Measurements from ENCODE around the gene TIGIT. TPM values are rescaled to one million over a fixed set of nuclear protein-coding genes. Genes with fewer than 3 reads are reported as not detected.

The TIGIT gene
- total RNA-seq, 2 experiments from 2014 or later: 129 to 367 TPM

DNA sequence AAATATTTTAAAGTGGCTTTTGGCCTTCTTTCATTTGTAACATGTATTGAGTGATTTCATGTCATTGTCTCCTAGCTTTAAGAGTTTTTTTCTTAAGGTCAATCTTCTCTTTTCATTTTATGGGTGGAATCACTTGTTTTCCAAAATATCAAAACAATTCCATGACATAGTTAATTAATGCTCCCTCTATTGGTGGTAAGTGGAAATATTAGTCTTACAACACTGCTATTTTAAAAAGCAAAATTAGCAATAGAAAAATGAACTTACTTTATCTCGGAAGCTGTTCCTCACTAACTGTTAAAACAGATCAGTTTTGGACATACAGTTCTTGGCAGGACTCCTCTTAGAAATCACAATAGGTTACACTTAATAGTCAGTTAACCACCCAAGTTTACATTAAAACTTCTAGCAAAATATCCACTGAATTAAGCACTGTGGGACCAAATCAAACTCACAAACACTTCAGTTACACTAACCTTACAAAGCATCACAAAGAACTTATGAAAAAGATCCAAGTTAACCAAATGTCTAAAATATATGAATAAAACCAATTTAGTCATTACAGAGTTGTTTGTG is 42.4 kb downstream of the TIGIT start:
- DNase-seq: no peak
- H3K4me1 Mint-ChIP-seq: peaks cover 77% of the 10 kb centered on the region
- CTCF ChIA-PET: interaction anchor here (0.7 to 4.9 kb wide), 9 partner anchors 12 to 46 kb away, joined by 3 to 22 read pairs (median 3); no protein-coding TSS in a partner anchor
- H3K27me3 Mint-ChIP-seq: no peaks in the 10 kb centered on the region
- ATAC-seq: no peak
- no peak overlapping the region for H3K4me3 Mint-ChIP-seq
- peak overlapping the region; percentile 38 for H3K27ac Mint-ChIP-seq
- no peaks in the 10 kb centered on the region for H3K9me3 Mint-ChIP-seq (ENCODE audit: low read depth)
- H3K36me3 Mint-ChIP-seq: peaks cover 18% of the 10 kb centered on the region

- Mint-ChIP-seq H3K4me1 (peaks cover 75% of the 10 kb centered on the region), H3K27me3 (no peaks in the 10 kb centered on the region), H3K4me3 (no peak overlapping the region), H3K9me3 (ENCODE audit: low read depth) (no peaks in the 10 kb centered on the region), H3K27ac (peak overlapping the region; percentile 53), H3K36me3 (peaks cover 11% of the 10 kb centered on the region)
- DNase-seq (no peak), ATAC-seq (no peak)
- CTCF ChIA-PET: interaction anchor here (0.7 to 4.9 kb wide), 5 partner anchors 29 to 46 kb away, joined by 3 to 22 read pairs (median 9); no protein-coding TSS in a partner anchor
Measured at GRCh38 chr3:114336857-114337256, 43.0 kb downstream of the TIGIT start.

- DNase-seq: no peak
- CTCF ChIA-PET: interaction anchor here (0.6 to 1.9 kb wide), 7 partner anchors 14 to 125 kb away, joined by 3 to 6 read pairs (median 4); no protein-coding TSS in a partner anchor
- peak; percentile 67 for ATAC-seq
- Mint-ChIP-seq H3K27me3 (no peaks in the 10 kb centered on the region), H3K4me3 (peak overlapping the region; percentile 68), H3K36me3 (peaks cover 13% of the 10 kb centered on the region), H3K27ac (peak overlapping the region; percentile 90), H3K9me3 (ENCODE audit: low read depth) (no peaks in the 10 kb centered on the region), H3K4me1 (peaks cover 57% of the 10 kb centered on the region)
Measured at GRCh38 chr3:114338651-114339357, 45.0 kb downstream of the TIGIT start.

DNA sequence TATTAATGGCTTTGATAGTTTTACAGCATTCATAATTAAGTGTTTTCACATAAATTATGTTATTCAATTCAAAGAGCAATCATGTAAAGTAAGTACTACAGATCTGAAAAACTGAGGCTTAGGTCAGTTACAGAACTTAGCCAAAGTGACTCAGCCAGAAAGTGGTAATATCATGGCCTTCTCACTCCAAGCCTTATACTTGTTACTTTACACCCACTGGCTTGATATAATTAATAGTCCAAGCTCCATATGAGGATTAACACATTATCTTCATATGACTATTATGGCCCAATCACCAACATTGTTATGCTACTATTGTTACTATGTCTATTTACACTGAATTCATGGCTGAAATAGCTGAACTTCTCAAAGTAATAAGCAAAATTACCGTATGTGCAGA is 50.7 kb downstream of the TIGIT start:
- ATAC-seq: no peak
- no peak for DNase-seq
- Mint-ChIP-seq H3K27me3 (no peaks in the 10 kb centered on the region), H3K27ac (no peak overlapping the region), H3K36me3 (peaks cover 17% of the 10 kb centered on the region), H3K4me3 (no peak overlapping the region), H3K9me3 (ENCODE audit: low read depth) (no peaks in the 10 kb centered on the region), H3K4me1 (peaks cover 31% of the 10 kb centered on the region)
- CTCF ChIA-PET: no interaction called here

DNA sequence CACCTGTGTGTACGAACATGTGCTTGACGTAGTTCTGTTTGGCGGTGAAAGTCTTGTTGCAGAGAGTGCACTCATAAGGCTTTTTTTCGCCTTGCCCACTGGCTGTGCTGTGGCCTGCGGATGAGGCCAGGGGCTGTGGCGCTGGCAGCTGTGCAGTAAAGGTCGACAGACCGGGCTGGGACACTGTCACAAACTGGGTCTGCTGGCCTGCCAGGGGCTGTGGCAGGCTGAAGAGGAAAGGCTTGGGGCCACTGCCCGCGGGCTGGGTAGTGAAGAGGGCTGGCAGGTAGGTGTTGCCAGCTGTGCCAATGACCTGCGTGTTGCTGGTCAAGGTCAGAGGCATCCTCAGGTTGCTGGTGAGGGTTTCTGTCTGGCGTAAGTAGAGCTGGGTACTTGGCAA is 56.4 kb downstream of the TIGIT start:
- H3K4me3 Mint-ChIP-seq: no peak overlapping the region

GRCh38 chr3:114350690-114351089 is 56.9 kb downstream of the TIGIT start:
- H3K4me3 Mint-ChIP-seq: no peak overlapping the region

More for the DNA sequence above, 56.4 kb downstream of the TIGIT start:
- ATAC-seq (no peak), DNase-seq (no peak)
- Mint-ChIP-seq H3K27ac (no peak overlapping the region), H3K36me3 (peaks cover 19% of the 10 kb centered on the region), H3K27me3 (no peaks in the 10 kb centered on the region), H3K4me1 (peaks cover 8% of the 10 kb centered on the region), H3K9me3 (ENCODE audit: low read depth) (no peaks in the 10 kb centered on the region)
- CTCF ChIA-PET: no interaction called here

GRCh38 chr3:114351123-114351821 is 57.4 kb downstream of the TIGIT start:
- CTCF ChIA-PET: no interaction called here
- no peaks in the 10 kb centered on the region for H3K9me3 Mint-ChIP-seq (ENCODE audit: low read depth)
- DNase-seq: no peak
- no peak overlapping the region for H3K27ac Mint-ChIP-seq
- no peak overlapping the region for H3K4me3 Mint-ChIP-seq
- no peaks in the 10 kb centered on the region for H3K27me3 Mint-ChIP-seq
- ATAC-seq: no peak
- H3K36me3 Mint-ChIP-seq: peaks cover 19% of the 10 kb centered on the region
- H3K4me1 Mint-ChIP-seq: peaks cover under 1% of the 10 kb centered on the region

More at GRCh38 chr3:114350690-114351089, 56.9 kb downstream of the TIGIT start:
- CTCF ChIA-PET: no interaction called here
- DNase-seq (no peak), ATAC-seq (no peak)
- Mint-ChIP-seq H3K9me3 (ENCODE audit: low read depth) (no peaks in the 10 kb centered on the region), H3K27me3 (no peaks in the 10 kb centered on the region), H3K36me3 (peaks cover 19% of the 10 kb centered on the region), H3K27ac (no peak overlapping the region), H3K4me1 (peaks cover 6% of the 10 kb centered on the region)

GRCh38 chr3:114351822-114352145 is 58.0 kb downstream of the TIGIT start:
- H3K36me3 Mint-ChIP-seq: peaks cover 20% of the 10 kb centered on the region
- ATAC-seq (no peak), DNase-seq (no peak)
- CTCF ChIA-PET: interaction anchor here (1.5 to 2.0 kb wide), 2 partner anchors 11 to 60 kb away, joined by 5 to 6 read pairs; no protein-coding TSS in a partner anchor
- H3K4me3 Mint-ChIP-seq: no peak overlapping the region
- H3K4me1 Mint-ChIP-seq: peaks cover 1% of the 10 kb centered on the region
- H3K9me3 Mint-ChIP-seq (ENCODE audit: low read depth): no peaks in the 10 kb centered on the region
- no peak overlapping the region for H3K27ac Mint-ChIP-seq
- no peaks in the 10 kb centered on the region for H3K27me3 Mint-ChIP-seq

DNA sequence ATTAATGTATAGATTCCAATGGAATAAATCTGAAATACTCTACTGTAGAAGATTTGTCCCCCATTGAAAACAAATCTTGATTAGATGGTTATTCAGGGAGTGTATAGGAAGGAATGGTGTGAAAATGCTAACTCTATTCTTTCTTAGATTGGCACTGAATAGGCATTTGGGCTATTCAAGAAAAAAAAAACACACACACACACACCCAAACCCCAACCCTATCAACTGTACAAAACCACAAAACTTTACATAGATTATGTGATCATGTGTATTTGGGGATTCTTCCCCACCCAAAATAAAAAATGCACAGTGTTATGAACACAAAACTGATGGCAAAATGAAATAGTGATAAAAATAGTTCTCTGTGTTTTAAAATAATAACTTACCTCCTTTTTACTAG is 61.8 kb downstream of the TIGIT start:
- Mint-ChIP-seq H3K4me3 (no peak overlapping the region), H3K36me3 (peaks cover 9% of the 10 kb centered on the region), H3K27ac (no peak overlapping the region), H3K4me1 (peaks cover 2% of the 10 kb centered on the region), H3K9me3 (ENCODE audit: low read depth) (no peaks in the 10 kb centered on the region), H3K27me3 (no peaks in the 10 kb centered on the region)
- CTCF ChIA-PET: interaction anchor here (1.0 to 1.1 kb wide), 2 partner anchors 10 to 63 kb away, joined by 3 to 5 read pairs; no protein-coding TSS in a partner anchor
- DNase-seq (no peak), ATAC-seq (no peak)

GRCh38 chr3:114356066-114356465 is 62.2 kb downstream of the TIGIT start:
- CTCF ChIA-PET: interaction anchor here (1.0 to 1.1 kb wide), 2 partner anchors 9 to 62 kb away, joined by 3 to 5 read pairs; no protein-coding TSS in a partner anchor
- Mint-ChIP-seq H3K9me3 (ENCODE audit: low read depth) (no peaks in the 10 kb centered on the region), H3K27ac (no peak overlapping the region), H3K4me1 (peaks cover 2% of the 10 kb centered on the region), H3K36me3 (peaks cover 7% of the 10 kb centered on the region), H3K27me3 (no peaks in the 10 kb centered on the region), H3K4me3 (no peak overlapping the region)
- no peak for ATAC-seq
- DNase-seq: no peak

DNA sequence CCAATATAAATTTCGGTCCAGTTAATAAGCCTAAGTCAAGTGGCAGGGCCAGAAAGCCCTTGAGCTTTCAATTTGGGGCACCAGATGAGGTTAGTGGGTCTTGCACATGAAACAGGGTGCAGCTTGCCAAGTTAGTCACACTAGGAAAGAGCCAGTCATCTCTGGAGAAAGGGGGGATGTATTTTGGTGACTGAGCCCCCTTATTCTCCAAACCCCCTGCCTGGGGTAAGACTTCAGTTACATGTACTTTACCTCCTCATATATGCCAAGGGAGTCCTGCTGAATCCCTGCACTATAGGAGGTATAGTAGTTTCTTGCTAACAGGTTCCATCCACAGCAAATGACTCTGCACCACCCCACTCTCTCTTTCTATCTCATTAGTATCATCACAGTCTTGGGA is 62.7 kb downstream of the TIGIT start:
- H3K4me3 Mint-ChIP-seq: no peak overlapping the region
- H3K9me3 Mint-ChIP-seq (ENCODE audit: low read depth): no peaks in the 10 kb centered on the region
- ATAC-seq (peak; percentile 33), DNase-seq (no peak)
- peaks cover 7% of the 10 kb centered on the region for H3K36me3 Mint-ChIP-seq
- H3K27me3 Mint-ChIP-seq: no peaks in the 10 kb centered on the region
- no peak overlapping the region for H3K27ac Mint-ChIP-seq
- peaks cover 2% of the 10 kb centered on the region for H3K4me1 Mint-ChIP-seq
- CTCF ChIA-PET: interaction anchor here (0.6 to 1.1 kb wide), 3 partner anchors 9 to 281 kb away, joined by 3 to 5 read pairs (median 3); no protein-coding TSS in a partner anchor
